HG03175 (cell line): Measurements from ENCODE around the gene OR4K17.
"Not testable (repeated sequence)": the region's sequence is repeated elsewhere in the genome, so short reads cannot be mapped to it uniquely, and the experiment has no call there.

Experiments used
- ATAC-seq: cut with Tn5 transposase; IDR thresholded peaks from one replicate; pipeline ENCODE4 v1.9.1; 2021; ENCODE audit warnings: mild to moderate bottlenecking, moderate library complexity; ENCODE audit not compliant: unreplicated experiment

Gene OR4K17

DNA sequence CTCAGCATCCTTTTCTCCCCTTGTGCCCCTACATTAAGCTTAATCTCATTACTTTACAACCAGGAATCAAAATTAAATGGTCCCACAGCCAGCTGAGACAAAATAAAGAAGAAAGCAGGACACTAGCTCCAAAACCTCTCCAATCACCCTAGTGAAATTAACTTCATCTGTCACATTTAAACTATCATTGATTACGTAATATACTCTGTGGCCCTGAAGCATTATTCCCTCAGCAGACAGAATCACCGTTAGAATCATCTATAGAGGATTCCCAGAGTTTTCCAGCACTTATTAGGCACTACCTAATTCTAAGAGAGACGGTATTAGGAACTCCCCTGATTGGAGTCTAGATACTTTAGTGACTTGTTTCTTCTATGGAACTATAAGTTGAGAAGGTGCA, at the start of gene OR4K17:
Gene OR4K17, plus strand, starts transcription at position 302 of the 400 bp plus-strand sequence. CDS start 6,761 bp downstream, outside the sequence.
- no peak for ATAC-seq

GRCh38 chr14:20092050-20092449, 18.5 kb upstream of the OR4K17 start:
- no peak for ATAC-seq

DNA sequence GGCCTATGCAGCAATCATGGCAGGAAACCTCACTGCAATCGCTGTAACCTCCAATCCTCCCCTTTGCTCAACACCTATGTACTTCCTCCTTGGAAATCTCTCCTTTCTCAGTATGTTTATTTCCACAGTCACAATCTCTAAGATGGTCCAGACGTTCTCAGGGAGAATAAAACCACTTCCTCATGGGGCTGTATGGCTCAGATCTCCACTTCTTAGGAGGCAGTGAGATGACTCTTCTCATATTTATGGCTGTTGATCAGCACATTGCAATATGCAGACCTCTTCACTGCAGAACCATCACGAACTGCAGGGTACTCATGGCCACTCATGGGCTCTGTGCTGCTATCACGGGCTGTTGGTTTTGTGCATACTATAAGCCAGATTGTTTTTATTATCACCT, 17.1 kb upstream of the OR4K17 start:
- ATAC-seq = no peak

DNA sequence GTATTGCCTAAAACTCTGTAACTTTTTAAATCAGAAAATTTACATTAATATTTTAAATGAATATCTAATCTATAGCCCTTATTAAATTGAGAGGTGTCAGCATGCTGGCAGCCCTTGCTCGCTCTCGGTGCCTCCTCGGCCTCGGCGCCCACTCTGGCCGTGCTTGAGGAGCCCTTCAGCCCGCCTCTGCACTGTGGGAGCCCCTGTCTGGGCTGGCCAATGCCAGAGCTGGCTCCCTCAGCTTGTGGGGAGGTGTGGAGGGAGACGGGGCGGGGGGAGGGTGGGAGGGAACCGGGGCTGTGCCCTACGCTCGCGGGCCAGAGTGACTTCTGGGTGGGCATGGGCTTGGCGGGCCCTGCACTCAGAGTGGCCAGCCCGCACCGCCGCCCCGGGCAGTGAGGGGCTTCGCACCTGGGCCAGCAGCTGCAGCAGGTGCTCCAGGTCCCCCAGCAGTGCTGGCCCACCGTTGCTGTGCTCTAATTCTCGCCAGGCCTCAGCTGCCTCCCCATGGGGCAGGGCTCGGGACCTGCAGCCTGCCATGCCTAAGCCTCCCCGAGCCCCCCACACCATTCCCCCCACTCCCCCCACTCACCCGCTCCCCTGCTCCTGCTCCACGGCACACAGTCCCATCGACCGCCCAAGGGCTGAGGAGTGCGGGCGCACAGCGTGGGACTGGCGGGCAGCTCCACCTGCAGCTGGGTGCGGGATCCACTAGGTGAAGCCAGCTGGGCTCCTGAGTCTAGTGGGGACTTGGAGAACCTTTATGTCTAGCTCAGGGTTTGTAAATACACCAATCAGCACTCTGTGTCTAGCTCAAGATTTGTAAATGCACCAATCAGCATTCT, 11.4 kb upstream of the OR4K17 start:
- not testable (repeated sequence) for ATAC-seq

- ATAC-seq = no peak
These were observed 1.8 kb downstream of the OR4K17 start for GRCh38 chr14:20112321-20112720.

DNA sequence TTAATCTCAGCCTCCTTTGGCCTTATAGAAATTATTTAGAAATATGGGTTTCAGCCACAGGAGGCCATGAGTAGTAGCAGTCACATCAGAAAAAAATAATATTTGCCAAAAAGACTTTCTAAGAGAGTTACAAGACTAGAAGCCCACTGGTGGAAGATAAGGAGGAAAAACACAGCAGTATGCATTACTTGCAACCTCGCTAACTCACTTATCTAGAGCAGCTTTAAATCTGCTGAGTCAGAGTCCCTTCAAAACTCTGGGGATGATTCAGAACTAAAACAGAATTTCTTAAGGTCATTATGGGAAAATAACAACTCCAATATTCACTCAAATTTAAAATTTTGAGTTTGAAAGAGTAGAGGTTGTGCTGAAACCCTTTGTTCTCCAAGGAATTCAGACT, 6.2 kb downstream of the OR4K17 start:
- ATAC-seq = no peak

DNA sequence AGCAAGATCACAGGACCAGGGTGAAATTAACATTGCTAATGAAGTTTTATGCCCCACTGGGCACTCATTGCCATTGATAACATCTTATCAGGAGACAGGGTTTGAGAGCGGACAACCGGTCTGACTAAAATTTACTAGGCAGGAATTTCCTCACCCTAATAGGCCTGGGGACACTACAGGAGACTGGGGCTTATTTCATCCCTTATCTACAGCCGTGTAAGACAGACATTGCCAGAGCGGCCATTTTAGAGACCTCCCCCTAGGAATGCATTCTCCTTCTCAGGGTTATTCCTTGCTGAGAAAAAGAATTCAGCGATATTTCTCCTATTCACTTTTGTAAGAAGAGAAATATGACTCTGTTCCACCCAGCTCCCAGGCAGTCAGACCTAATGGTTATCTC, 8.3 kb downstream of the OR4K17 start:
- no peak for ATAC-seq

DNA sequence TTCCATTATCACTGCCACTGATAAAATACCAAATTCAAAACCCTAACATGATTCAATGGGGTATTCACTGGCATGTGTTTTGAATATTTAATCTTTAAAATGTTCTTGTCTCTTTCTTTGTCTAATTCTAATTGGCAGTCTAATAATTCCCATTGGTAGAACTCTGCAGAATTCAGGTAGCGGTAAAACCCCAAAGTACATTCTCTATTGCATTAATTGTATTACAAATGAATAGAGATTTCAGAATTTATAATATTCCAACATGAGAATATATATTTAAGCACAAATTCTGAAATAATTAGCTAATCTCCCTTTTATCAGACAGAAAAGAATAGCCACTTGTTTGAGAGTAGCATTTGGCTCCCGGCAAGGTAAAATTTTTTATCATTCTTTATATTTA, 28.0 kb downstream of the OR4K17 start, which contains the start of gene OR4N5:
Gene OR4N5, plus strand, starts transcription at position 301 of the 400 bp plus-strand sequence. CDS start 4,916 bp downstream, outside the sequence.
- ATAC-seq = no peak

DNA sequence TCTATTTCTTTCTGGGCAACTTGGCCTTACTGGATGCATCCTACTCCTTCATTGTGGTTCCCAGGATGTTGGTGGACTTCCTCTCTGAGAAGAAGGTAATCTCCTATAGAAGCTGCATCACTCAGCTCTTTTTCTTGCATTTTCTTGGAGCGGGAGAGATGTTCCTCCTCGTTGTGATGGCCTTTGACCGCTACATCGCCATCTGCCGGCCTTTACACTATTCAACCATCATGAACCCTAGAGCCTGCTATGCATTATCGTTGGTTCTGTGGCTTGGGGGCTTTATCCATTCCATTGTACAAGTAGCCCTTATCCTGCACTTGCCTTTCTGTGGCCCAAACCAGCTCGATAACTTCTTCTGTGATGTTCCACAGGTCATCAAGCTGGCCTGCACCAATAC, 33.4 kb downstream of the OR4K17 start:
- ATAC-seq = no peak

GRCh38 chr14:20144820-20145219, 34.3 kb downstream of the OR4K17 start:
- ATAC-seq = no peak

GRCh38 chr14:20164462-20164861, 53.9 kb downstream of the OR4K17 start:
- no peak for ATAC-seq

GRCh38 chr14:20167091-20167490, 56.6 kb downstream of the OR4K17 start:
- no peak for ATAC-seq

DNA sequence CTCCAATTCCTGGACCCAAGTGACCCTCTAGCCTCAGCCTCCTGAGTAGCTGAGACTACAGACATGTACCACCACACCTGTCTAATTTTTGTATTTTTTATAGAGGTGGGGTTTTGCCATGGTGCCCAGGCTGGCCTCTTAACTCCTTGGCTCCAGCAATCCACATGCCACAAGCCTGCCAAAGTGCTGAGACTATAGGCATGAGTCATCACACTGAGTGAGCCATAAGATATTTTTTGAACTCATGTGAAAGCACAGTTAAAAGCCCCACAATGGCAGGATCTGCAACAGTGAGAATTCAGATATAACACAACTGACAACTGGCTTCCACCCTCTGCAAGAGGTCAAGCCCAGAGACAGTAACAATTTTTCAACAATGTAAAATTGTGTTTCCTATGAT, 59.3 kb downstream of the OR4K17 start:
- ATAC-seq = not testable (repeated sequence)
